ENCODE results near the gene DSCAM.

DNA sequence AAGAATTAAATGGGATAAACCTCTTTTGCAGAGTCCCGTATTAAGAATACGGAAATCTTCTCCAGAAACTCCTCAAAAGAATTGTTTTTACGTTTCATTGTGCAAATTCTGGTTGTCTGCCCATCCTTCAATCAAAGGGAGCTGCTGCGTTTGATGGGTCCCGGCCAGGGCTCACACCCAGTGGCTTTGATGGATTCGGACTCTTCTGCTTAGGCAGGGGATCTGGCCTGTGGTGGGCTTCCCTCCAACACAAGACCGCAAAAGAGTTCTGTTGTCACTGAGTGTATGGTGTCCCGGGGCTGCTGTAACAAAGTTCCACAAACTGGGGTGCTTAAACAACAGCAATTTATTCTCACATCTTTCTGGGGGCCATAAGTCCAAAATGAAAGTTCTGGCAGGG lies 577.7 kb downstream of the DSCAM start:
- TF ChIP-seq POLR2A (IDR thresholded peaks at IDR 0.05; ENCODE audit: low read depth, low read length) (no peak), POLR2AphosphoS5 (IDR thresholded peaks at IDR 0.05; ENCODE audit: low read depth, low read length) (no peak), TAF1 (IDR thresholded peaks at IDR 0.05; ENCODE audit: borderline replicate concordance, low read depth, low read length) (no peak)
